H9 (cell line): ENCODE data around the gene TOB2. TPM values are rescaled to one million over a fixed set of nuclear protein-coding genes. Genes with fewer than 3 reads are reported as not detected.
A peak's percentile ranks its signal among the peaks of the same experiment; 100 is the strongest.

ENCODE experiments used
- DNase-seq: peaks from one replicate; pipeline ENCODE4 v3.0.0-alpha.2; 2017
- H2AFZ ChIP-seq: one replicate; pipeline ENCODE4 v1.6.1; 2013; ENCODE audit warnings: mild to moderate bottlenecking, low read length, control low read depth, moderate library complexity
- H2AK5ac ChIP-seq: 2 replicates; pipeline ENCODE4 v1.6.1; 2013; ENCODE audit warnings: low read length, control low read depth, mixed read lengths; ENCODE audit not compliant: insufficient read length
- H2BK120ac ChIP-seq: one replicate; pipeline ENCODE4 v1.6.1; 2013; ENCODE audit warnings: low read depth, mild to moderate bottlenecking, low read length, control low read depth, inconsistent platforms; ENCODE audit not compliant: poor library complexity, severe bottlenecking
- H2BK12ac ChIP-seq: 2 replicates; pipeline ENCODE4 v1.6.1; 2013; ENCODE audit warnings: low read length, control low read depth, mixed read lengths, low read depth; ENCODE audit not compliant: insufficient read length
- H2BK15ac ChIP-seq: 2 replicates; pipeline ENCODE4 v1.6.1; 2013; ENCODE audit warnings: low read depth, low read length, control low read depth
- H2BK20ac ChIP-seq: one replicate; pipeline ENCODE4 v1.6.1; 2013; ENCODE audit warnings: low read depth, mild to moderate bottlenecking, low read length, control low read depth, inconsistent platforms; ENCODE audit not compliant: poor library complexity, severe bottlenecking
- H2BK5ac ChIP-seq: 2 replicates; pipeline ENCODE4 v1.6.1; 2013; ENCODE audit warnings: low read length, control low read depth, mixed read lengths; ENCODE audit not compliant: insufficient read length
- H3K14ac ChIP-seq: 2 replicates; pipeline ENCODE4 v1.6.1; 2013; ENCODE audit warnings: low read length, control low read depth; ENCODE audit not compliant: insufficient read depth
- H3K18ac ChIP-seq: 2 replicates; pipeline ENCODE4 v1.6.1; 2013; ENCODE audit warnings: low read depth, mild to moderate bottlenecking, mixed read lengths, low read length, control low read depth; ENCODE audit not compliant: insufficient read length
- H3K23ac ChIP-seq: 2 replicates; pipeline ENCODE4 v1.6.1; 2013; ENCODE audit warnings: low read length, control low read depth, mixed read lengths, low read depth; ENCODE audit not compliant: insufficient read length
- H3K23me2 ChIP-seq: 2 replicates; pipeline ENCODE4 v1.6.1; 2013; ENCODE audit warnings: low read depth, mild to moderate bottlenecking, mixed read lengths, low read length, control low read depth; ENCODE audit not compliant: insufficient read length, poor library complexity, severe bottlenecking
- H3K27ac ChIP-seq: 2 replicates; pipeline ENCODE4 v1.5.1; 2013; ENCODE audit warnings: low read length, control low read depth, mixed read lengths, low read depth; ENCODE audit not compliant: insufficient read length
- H3K27me3 ChIP-seq: 2 replicates; pipeline ENCODE4 v1.6.1; 2013; ENCODE audit warnings: low read length, control low read depth, inconsistent platforms; ENCODE audit not compliant: insufficient read depth
- H3K4ac ChIP-seq: 2 replicates; pipeline ENCODE4 v1.6.1; 2013; ENCODE audit warnings: low read depth, mild to moderate bottlenecking, control low read depth, inconsistent platforms, low read length, moderate library complexity
- H3K4me1 ChIP-seq: 2 replicates; pipeline ENCODE4 v1.6.1; 2013; ENCODE audit warnings: low read length, control low read depth, inconsistent platforms; ENCODE audit not compliant: insufficient read depth
- H3K4me2 ChIP-seq: 2 replicates; pipeline ENCODE4 v1.6.1; 2013; ENCODE audit warnings: low read length, control low read depth, mixed read lengths; ENCODE audit not compliant: insufficient read length, insufficient read depth
- H3K56ac ChIP-seq: 2 replicates; pipeline ENCODE4 v1.6.1; 2013; ENCODE audit warnings: low read depth, mild to moderate bottlenecking, mixed read lengths, low read length, control low read depth; ENCODE audit not compliant: insufficient read length
- H3K79me1 ChIP-seq: 2 replicates; pipeline ENCODE4 v1.6.1; 2013; ENCODE audit warnings: low read depth, mild to moderate bottlenecking, moderate library complexity, low read length, control low read depth, inconsistent platforms; ENCODE audit not compliant: insufficient read depth, poor library complexity, severe bottlenecking
- H3K79me2 ChIP-seq: 2 replicates; pipeline ENCODE4 v1.6.1; 2013; ENCODE audit warnings: low read length, control low read depth, inconsistent platforms; ENCODE audit not compliant: insufficient read depth
- H3K9ac ChIP-seq: 2 replicates; pipeline ENCODE4 v1.6.1; 2013; ENCODE audit warnings: low read length, control low read depth, mixed read lengths; ENCODE audit not compliant: insufficient read length; ENCODE audit errors: extremely low read depth
- H3K9me3 ChIP-seq: one replicate; pipeline ENCODE4 v1.6.1; 2013; ENCODE audit warnings: low read depth, low read length, inconsistent platforms; ENCODE audit not compliant: control insufficient read depth
- H3T11ph ChIP-seq: one replicate; pipeline ENCODE4 v1.6.1; 2013; ENCODE audit warnings: mild to moderate bottlenecking, low read length, control low read depth, inconsistent platforms
- H4K20me1 ChIP-seq: one replicate; pipeline ENCODE4 v1.6.1; 2013; ENCODE audit not compliant: control insufficient read depth, insufficient read length, insufficient read depth
- H4K5ac ChIP-seq: 2 replicates; pipeline ENCODE4 v1.6.1; 2013; ENCODE audit warnings: low read depth, mild to moderate bottlenecking, mixed read lengths, low read length, control low read depth; ENCODE audit not compliant: insufficient read length
- H4K8ac ChIP-seq: replicated peaks from 2 replicates; pipeline ENCODE4 v1.6.1; 2013; ENCODE audit warnings: low read length, control low read depth, mixed read lengths, low read depth; ENCODE audit not compliant: insufficient read length
- H4K91ac ChIP-seq: 2 replicates; pipeline ENCODE4 v1.6.1; 2013; ENCODE audit warnings: low read depth, mild to moderate bottlenecking, moderate library complexity, mixed read lengths, low read length, control low read depth; ENCODE audit not compliant: insufficient read length
- H3K27ac Mint-ChIP-seq, 3 experiments: 2 replicates in 2 of 3; 3 replicates in 1 of 3; pipeline ENCODE4 v1.8.0; 2020 to 2021; ENCODE audit warnings: mixed read lengths in 3 of 3, mild to moderate bottlenecking in 1 of 3, moderate library complexity in 1 of 3
- H3K27me3 Mint-ChIP-seq: 2 replicates; pipeline ENCODE4 v1.8.0; 2021; ENCODE audit warnings: low read depth, mild to moderate bottlenecking, moderate library complexity, mixed read lengths
- H3K36me3 Mint-ChIP-seq, 3 experiments: 2 replicates in 2 of 3; 3 replicates in 1 of 3; pipeline ENCODE4 v1.8.0; 2020 to 2021; ENCODE audit warnings: low read depth in 3 of 3, mixed read lengths in 3 of 3; ENCODE audit not compliant: insufficient read depth in 1 of 3
- H3K4me1 Mint-ChIP-seq, 2 experiments: 2 replicates each; pipeline ENCODE4 v1.8.0; 2020; ENCODE audit warnings: mixed read lengths in 2 of 2
- H3K4me3 Mint-ChIP-seq, 2 experiments: 2 replicates in 1 of 2; 3 replicates in 1 of 2; pipeline ENCODE4 v1.8.0; 2020 to 2021; ENCODE audit warnings: mild to moderate bottlenecking in 2 of 2, mixed read lengths in 2 of 2, moderate library complexity in 1 of 2
- H3K9me3 Mint-ChIP-seq, 2 experiments: 2 replicates in 1 of 2; 3 replicates in 1 of 2; pipeline ENCODE4 v1.8.0; 2020; ENCODE audit warnings: mild to moderate bottlenecking in 2 of 2, mixed read lengths in 2 of 2, moderate library complexity in 1 of 2
- WGBS: extraction: QIAGEN DNeasy Blood & Tissue Kit; methylation state at CpG from one replicate; pipeline ENCODE4 v1.1.7; 2013; ENCODE audit warnings: missing lambda C conversion rate, low lambda C conversion rate, mixed read lengths; ENCODE audit not compliant: insufficient read length; ENCODE audit errors: extremely low coverage; 5-methylcytosine and 5-hydroxymethylcytosine counted together
- total RNA-seq: library from RNA; stranded (reverse); gene quantifications from 2 replicates; pipeline ENCODE4 v1.2.1, GENCODE V29; 2021
- TF ChIP-seq, protein P1 (sequence below): fragments of 200-600 bp; sonication (generic); conservative IDR thresholded peaks from 3 replicates; pipeline ENCODE4 v1.8.0; 2021; ENCODE audit warnings: antibody characterized with exemption, mild to moderate bottlenecking

The TOB2 gene
- total RNA-seq, 1 experiment from 2014 or later: 75.8 TPM

DNA sequence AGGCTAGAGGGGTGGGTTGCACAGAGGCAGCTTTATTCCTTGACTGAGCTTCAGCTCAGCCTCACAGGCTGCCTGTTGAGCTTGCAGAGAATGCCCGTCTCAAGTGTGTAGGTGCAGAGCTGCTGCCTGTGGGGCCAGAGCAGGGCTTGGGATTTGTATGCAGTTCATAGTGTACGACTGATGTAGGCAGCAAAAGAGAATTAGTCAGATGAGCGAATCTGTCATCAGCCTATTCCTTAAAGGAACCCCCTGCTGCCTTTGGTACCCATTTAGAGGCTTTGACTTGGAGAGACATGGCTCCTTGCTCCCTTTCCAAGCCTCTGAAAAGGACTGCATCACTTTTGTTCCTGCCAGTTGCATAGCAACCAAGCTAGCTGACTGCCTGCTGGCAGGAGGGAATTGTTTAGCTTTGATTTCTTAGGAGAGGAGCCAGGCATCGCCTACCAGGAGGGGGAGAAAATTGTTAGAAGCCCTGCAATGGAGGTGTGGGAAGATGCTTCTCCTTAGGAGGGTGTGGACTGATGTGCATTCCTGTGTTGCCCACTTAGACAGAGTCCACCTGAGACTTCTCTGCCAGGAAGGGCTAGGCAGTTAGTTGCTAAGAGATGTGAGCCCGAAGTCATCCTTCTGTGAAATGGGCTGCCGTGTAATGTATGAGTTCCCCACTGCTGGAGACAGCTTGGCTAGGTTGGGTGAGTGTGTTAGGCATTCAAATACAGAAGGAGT is 33.2 kb upstream of the TOB2 start:
- Histone ChIP-seq H3K23ac (no peak overlapping the region), H2AFZ (no peak overlapping the region), H3K14ac (0 out of 2 replicates have a peak overlapping the region, but pooled peaks have one; percentile 6), H3K9me3 (no peaks in the 10 kb centered on the region), H2BK12ac (no peak overlapping the region), H2BK15ac (no peak overlapping the region), H2AK5ac (no peak overlapping the region), H4K91ac (no peak overlapping the region), H4K5ac (no peak overlapping the region), H3K9ac (no peak overlapping the region), H2BK120ac (no peak overlapping the region), H4K8ac (no peak overlapping the region), H3K18ac (no peak overlapping the region), H4K20me1 (peaks cover 2% of the 10 kb centered on the region), H3K79me1 (no peaks in the 10 kb centered on the region), H3K23me2 (no peaks in the 10 kb centered on the region), H3K4me1 (peaks cover 10% of the 10 kb centered on the region; the same call in 1 of the 2 replicates), H3T11ph (no peak overlapping the region), H3K4me2 (no peak overlapping the region), H3K4ac (no peak overlapping the region), H2BK20ac (no peak overlapping the region), H3K27me3 (no peaks in the 10 kb centered on the region), H3K27ac (no peak overlapping the region), H3K56ac (no peak overlapping the region), H2BK5ac (no peak overlapping the region), H3K79me2 (peaks cover 3% of the 10 kb centered on the region; the same call in 1 of the 2 replicates)
- Mint-ChIP-seq H3K27ac (peak overlapping the region; percentile 46 to 80 (median 75); a peak in 5 of 7 replicates), H3K4me3 (peak overlapping the region in 1 of 2 experiments; percentile 40; a peak in 1 of 5 replicates), H3K4me1 (peaks cover 43 to 47% of the 10 kb centered on the region in 2 experiments), H3K9me3 (no peaks in the 10 kb centered on the region), H3K27me3 (no peaks in the 10 kb centered on the region), H3K36me3 (no peaks in the 10 kb centered on the region)
- WGBS: no CpG with 5 or more reads among the region's 6 CpGs
- TF ChIP-seq, protein P1, sequence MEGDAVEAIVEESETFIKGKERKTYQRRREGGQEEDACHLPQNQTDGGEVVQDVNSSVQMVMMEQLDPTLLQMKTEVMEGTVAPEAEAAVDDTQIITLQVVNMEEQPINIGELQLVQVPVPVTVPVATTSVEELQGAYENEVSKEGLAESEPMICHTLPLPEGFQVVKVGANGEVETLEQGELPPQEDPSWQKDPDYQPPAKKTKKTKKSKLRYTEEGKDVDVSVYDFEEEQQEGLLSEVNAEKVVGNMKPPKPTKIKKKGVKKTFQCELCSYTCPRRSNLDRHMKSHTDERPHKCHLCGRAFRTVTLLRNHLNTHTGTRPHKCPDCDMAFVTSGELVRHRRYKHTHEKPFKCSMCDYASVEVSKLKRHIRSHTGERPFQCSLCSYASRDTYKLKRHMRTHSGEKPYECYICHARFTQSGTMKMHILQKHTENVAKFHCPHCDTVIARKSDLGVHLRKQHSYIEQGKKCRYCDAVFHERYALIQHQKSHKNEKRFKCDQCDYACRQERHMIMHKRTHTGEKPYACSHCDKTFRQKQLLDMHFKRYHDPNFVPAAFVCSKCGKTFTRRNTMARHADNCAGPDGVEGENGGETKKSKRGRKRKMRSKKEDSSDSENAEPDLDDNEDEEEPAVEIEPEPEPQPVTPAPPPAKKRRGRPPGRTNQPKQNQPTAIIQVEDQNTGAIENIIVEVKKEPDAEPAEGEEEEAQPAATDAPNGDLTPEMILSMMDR: peak; percentile 37; the same call in 2 of the 3 replicates
- peak; percentile 47 for DNase-seq
